GM21447 (cell line): ENCODE data around the gene OXTR.
"Not testable (repeated sequence)": the region's sequence is repeated elsewhere in the genome, so short reads cannot be mapped to it uniquely, and the experiment has no call there.

Source experiments
- ATAC-seq: cut with Tn5 transposase; IDR thresholded peaks from one replicate; pipeline ENCODE4 v1.9.1; 2021; ENCODE audit not compliant: unreplicated experiment

The OXTR gene

GRCh38 chr3:8743021-8743601 lies 26.3 kb downstream of the OXTR start:
- no peak for ATAC-seq

DNA sequence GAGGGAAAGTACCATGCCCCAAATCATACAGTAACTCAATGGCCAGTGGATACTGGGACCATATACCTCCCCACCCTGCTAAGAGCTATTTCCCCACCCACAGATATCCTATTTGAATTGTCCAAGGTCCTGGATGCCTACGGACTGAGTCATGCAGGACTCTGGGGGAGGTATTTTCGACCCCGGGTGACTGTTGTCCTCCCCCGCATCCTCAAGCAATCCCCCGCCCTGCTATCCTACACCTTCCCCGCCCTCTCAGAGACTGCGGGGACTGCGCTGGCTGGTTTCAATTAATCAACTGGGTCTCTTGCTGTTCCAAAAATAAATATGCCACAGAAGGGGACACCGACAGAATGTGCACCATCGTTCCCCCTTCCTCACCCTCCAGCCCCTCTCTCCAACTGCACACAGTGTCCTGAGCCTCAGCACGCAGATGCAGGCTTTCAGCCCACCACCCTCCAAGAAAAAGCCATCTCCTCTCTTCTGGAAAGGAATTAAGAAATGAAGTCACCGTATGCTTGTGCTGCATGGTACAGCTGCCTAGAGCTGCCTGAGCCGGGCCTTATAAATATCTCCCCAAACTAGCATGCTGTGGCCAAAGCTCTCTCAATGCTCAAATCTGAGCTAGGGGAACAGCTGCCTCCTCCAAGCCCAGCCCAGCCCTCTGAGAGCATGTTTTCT lies 27.7 kb downstream of the OXTR start:
- ATAC-seq: no peak

- ATAC-seq: no peak
Measured at GRCh38 chr3:8739757-8740504, 29.5 kb downstream of the OXTR start.

DNA sequence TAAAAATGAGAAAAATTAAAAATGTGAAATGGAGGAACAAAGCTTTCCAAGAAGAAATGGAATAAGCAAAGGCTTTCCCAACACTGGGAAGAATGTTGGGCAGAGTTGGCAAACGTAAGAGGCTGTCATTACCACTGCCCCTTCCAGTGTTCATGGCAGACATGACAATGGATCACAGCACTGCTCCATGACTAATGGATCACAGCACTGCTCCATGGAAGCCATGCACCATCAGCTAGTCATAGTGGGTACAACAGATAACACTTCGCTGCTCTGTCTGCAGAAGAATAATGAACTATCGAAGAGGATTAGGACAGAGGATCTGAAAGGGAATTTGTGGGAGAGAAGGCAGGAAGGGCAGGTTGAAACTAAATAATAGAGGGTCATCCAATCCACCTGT lies 30.8 kb downstream of the OXTR start:
- ATAC-seq: no peak

DNA sequence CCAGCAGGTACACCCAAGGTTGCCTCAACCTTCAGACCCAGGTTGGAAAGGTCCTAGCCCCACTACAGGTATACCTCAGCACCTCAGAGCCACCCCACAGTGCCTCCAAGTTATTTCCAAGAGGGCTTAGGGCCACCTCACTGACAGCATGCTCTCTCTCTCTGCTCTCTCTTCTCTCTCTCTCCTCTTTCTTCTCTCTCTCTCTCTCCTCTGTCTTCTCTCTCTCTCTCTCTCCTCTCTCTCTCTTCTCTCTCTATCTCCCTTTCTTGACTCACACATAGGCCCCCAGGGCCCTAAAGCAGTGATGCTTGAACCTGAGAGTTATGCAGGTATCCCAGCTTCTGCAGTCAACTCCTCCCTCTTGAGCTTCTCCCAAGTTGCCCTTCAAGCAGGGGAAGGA lies 31.6 kb downstream of the OXTR start:
- ATAC-seq: no peak

GRCh38 chr3:8737301-8737700 lies 32.1 kb downstream of the OXTR start:
- no peak for ATAC-seq

GRCh38 chr3:8736436-8736835 lies 33.0 kb downstream of the OXTR start:
- no peak for ATAC-seq

DNA sequence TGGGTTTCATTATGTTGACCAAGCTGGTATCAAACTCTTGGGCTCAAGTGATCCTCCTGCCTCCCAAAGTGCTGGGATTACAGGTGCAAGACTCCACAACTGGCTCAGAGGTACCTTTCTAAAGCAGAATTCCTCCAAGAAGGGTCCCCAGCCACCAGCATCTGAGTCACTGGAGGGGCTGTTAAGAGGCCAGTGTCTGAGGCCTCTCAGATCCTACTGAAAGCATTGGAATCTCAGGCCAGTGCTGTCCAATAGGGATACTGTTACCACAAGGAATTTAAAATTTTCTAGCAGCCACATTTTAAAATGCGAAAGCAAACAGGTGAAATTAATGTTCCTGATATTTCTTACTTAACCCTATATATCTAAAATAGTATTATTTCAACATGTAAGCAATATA lies 34.5 kb downstream of the OXTR start:
- ATAC-seq: no peak

GRCh38 chr3:8734137-8734878 lies 35.1 kb downstream of the OXTR start:
- no peak for ATAC-seq

- ATAC-seq: no peak
Measured at GRCh38 chr3:8733332-8734094, 35.9 kb downstream of the OXTR start, which contains the start of gene CAV3. Gene CAV3 (plus strand): TSS chr3:8733802. CDS start chr3:8733877, 75 bp downstream.

- ATAC-seq: no peak
Measured at GRCh38 chr3:8732413-8732812, 37.0 kb downstream of the OXTR start.

DNA sequence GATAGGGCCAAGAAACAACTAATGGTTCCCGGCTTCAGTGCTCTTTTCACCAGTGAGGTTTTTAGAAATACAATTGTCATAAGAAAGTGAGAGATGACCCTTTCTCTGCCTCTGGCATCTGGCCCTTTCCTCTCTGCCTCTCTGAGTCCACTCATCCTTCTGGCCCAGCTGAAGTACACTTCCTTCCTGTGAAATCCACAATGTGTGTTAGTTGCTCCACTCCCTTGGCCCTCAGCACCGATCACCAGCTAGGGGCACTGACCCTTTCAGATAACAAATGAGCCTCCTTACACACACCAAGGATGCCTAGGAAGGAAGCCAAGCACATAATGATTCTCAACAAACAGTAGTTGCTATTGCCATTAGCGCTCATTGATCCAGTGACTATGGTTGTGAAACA lies 38.8 kb downstream of the OXTR start:
- no peak for ATAC-seq

- ATAC-seq: no peak
Measured at GRCh38 chr3:8729479-8729878, 39.9 kb downstream of the OXTR start.

DNA sequence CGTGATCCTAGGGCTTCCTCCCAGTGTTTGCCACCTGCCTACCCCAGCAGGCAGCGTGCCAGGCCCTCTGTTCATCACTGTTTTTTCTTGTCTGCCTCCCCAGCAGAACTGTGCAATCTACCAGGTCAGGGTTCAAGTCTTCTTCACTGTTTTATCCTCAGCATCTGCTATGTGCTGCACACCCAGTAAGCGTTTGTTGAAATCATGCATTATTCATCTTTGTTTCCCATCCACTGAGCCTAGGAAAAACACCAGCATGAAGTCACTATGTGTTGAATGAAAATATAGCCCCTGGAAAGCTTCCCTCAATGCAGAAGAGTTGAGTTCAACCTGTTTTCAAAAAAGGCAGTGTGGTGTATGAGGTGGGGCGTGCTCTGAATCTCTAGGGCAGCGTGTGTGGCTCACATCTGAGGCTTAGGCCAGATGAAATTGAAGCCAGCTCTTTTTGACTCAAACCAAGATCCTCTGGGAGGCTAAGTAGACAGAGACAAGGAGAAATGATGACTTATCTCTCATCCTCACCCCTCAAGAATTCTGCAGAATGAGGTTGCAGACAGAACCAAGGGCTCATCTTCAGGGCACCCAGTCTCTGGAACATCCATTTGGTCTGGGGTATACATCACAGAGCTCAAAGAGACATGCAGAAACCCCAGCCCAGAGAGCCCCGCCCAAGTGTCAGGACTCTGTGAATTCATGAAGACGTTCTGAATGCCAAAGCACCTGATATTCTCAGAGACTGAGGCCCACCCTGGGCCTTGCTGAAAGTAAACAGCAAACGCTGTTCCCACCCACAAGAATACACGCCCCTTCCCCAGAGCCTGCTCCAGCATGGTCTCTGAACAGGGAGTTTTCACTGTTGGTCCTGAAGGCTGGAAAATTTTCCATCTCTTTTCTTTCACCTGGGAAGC lies 41.6 kb downstream of the OXTR start:
- ATAC-seq: no peak

DNA sequence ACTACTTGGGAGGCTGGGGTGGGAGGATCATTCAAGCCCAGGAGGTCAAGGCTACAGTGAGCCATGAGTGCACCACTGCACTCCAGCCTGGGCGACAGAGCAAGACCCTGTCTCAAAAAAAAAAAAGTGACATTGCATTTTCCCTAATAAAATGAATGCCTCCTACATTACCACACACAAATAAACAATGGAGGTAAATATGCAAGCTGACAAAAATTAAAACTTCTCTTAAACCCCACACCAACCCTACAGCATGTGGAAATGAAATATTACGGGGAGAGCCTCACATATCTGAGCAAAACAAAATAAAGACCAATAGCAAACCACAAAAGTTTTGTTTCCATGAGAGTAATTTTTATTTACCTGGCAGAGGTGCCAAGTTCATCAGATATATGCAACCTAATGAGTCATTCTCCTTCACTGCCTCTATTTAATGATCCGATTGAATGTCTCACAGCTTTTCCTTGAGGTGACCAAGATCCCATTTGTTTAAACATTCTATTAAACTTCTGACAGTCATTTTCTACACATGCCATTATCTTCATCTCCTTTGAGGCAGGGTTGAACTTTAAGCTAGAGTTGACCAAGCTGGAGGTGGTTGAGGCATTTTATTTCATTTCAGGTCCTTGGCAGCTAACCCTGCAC lies 45.2 kb downstream of the OXTR start:
- no peak for ATAC-seq

- ATAC-seq: no peak
Measured at GRCh38 chr3:8723612-8724011, 45.8 kb downstream of the OXTR start.

DNA sequence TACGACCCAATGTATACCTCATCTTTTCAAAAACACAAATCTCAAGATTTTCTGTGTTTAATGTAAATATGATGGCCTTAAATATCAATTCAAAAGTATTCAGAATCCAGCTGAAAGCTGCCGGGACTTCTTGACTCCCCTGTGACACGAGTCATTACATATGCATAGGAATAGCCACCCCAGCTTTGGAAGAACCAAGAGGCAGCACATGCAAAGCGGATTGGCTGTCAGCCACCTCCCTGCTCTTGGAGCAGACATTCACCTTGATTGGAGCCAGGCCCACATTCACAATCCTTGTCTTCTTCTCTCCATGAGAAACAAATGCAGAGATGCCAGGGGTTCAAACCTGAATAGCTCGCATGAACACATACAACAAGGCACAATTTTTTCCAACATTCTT lies 46.6 kb downstream of the OXTR start:
- ATAC-seq: no peak

DNA sequence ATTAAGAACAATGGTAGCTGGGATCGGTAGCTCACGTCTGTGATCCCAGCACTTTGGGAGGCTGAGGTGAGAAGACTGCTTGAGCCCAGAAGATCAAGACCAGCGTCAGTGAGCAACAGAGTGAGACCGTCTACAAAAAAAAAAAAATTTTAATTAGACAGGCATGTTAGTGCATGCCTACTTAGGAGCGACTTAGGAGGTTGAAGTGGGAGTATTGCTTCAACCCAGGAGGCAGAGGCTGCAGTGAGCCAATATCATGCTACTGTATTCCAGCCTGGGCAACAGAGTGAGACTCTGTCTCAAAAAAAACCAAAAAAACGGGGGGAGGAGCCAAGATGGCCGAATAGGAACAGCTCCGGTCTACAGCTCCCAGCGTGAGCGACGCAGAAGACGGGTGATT lies 53.7 kb downstream of the OXTR start:
- not testable (repeated sequence) for ATAC-seq
